Inflammatory macrophage (primary cell): Measurements from ENCODE around the gene CKMT2.

Source experiments
- DNase-seq, 2 donors: peaks; one replicate each; pipeline ENCODE4 v3.0.0-alpha.2; 2020 to 2022
- total RNA-seq, 18 experiments: gene quantifications; one replicate each; lab custom pipeline; 2026; ENCODE audit warnings: mixed read lengths in 6 of 18, inconsistent platforms in 2 of 18; lab: John Stamatoyannopoulos, UW

CKMT2 gene
- total RNA-seq, result 0 to 0.07 (median 0) reads per million in 18 experiments

DNA sequence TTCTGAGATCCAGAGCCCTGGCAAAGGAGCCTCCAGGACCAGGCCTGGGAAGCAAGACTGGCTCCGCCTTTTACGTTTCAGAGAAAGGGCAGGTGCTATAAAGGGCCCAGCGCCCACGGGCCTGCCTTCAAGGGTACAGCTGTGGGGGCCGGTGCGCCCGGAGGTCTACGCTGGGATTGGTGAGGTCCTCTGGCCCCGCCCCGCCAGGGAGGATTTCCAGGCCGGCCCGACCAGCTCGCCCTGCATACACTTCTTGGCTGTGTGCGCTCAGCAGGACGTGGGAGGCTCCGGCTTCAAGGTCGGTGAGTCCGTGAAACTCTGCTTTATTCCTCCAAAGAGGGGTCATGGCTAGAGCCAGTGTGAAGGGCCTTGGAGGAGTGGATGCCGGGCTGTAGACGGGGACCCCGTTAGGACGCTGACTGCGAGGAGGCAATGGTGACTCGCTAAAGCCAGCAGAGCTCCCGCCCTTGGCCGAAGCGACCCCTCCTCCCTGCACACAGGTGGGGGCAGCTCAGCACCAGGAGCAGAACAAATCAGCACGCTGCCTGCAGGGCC, at the start of gene CKMT2:
CKMT2 (plus strand) TSS at position 243 of the 555 bp plus-strand sequence. CDS start 17,811 bp downstream, outside the sequence.
- no peak for DNase-seq

DNA sequence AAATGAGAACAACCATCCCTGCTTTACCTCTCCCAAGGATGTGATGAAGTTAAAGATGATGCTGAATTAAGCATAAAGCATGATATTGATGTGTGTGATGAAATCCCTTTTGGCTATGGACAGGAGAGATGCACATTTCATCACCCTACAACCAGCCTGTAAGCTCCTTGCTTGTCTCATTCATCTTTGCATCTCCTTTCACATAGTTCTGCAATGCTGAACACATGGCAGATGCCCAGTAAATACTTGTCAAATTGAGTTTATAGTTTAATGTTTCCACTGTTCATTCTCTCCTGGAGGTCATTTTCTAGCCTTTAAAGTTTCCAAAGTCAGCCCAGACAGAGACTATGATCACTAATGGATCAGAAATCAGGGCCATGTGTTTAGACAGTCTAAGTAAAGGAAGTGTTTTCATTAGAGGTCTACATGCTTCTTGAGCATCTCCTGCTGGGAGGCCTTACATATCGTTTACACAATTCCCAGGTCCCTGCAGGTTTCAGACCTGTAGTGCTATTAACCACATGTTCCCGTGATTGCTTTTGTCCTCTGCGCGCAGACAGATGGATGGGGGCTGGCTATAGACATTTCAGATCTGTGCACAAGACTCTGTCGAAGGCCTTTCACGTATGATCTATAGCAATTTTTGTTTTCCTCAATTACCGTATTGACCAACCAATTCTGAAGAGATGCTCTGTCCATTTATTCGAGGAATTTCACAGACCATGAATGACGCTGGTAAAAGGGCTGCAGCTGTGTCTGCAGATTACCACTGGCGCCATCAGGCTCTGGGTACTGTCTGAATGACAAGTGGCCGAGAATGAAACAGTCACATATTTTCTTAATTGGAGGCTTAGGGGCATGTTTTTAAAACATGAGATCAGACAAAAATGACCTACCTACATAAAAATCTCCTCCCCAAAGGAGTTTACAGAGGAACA, 49.0 kb upstream of the CKMT2 start:
- no peak for DNase-seq

DNA sequence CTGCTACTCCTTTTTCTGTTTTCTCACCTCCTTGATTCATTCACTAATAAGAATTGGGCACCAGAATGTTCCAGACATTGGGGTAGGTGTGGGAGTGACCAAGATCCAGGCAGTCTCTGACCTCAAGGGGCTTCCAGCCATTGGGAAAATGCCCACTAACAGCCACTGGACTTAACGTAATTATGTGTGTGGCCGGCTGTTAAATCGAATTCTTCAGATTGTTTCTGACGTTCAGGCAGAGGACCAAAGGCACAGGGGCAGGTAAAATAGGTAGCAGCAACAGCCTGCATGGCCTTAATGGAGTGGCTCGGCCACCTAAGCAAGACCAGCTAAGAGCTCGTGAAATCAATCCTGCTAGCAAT, 48.4 kb upstream of the CKMT2 start:
- no peak for DNase-seq

DNA sequence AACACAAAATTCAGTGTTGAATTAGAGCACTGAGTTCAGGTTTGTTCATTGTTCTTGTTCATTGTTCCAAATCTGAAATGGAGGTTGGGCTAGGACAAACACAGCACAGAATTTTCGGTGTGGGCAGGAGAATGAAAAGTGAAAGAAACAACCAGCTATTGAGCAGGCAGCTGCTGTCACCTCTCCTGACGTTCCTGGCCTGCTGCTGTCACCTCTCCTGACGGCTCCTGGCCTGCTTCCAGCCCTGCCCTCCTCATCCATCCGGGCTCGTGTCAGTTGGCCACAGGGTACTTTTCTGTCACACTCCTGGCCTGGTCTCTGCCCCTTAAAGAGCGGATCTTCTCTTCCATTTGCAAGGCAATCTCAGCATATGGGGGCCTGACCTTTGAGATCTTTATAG, 45.2 kb upstream of the CKMT2 start:
- DNase-seq, result no peak

DNA sequence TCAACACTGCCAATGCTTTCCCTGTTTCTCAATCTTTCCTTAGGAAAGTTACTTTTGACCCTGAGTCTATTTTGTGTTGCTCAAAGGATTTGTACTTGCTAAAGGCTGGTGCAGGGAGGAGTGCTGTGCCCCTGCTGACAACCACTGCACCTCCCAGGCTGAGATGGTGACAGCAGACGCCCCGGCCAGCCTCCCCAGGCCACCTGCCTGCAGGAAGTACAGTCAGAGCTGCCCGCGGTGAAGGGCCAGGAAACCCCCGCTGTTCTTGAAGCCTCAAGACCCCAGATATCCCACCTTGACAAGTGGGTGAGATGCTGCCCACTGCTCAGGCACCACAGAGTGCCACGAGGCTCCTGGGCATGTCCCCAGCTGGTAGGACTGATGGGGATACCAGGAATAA, 44.2 kb upstream of the CKMT2 start:
- DNase-seq, result no peak

DNA sequence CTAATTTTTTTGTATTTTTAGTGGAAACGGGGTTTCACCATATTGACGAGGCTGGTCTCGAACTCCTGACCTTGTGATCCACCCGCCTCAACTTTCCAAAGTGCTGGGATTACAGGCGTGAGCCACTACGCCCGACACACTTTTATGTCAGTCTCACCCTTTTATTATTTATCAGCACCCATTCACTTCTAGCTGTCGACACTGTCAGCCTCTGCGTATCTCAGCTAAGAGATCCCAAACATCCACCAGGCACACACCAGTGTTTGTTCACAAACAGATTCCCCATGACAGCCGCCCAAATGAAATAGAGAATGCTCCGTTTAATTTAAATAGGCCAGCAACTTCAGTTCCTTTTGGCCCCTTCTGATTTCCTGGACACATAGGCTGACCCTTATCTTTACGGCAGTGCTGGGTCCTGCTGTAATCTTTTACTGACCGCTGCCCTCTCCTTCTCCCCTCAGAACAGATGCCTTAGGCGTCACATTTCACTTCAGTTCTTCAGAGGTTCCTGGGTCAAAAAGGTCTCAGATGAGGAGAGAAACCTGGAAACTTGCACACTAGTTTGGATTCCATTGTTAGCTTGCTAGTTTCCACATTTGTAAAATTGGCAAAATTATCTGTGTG, 43.1 kb upstream of the CKMT2 start:
- DNase-seq, result no peak

DNA sequence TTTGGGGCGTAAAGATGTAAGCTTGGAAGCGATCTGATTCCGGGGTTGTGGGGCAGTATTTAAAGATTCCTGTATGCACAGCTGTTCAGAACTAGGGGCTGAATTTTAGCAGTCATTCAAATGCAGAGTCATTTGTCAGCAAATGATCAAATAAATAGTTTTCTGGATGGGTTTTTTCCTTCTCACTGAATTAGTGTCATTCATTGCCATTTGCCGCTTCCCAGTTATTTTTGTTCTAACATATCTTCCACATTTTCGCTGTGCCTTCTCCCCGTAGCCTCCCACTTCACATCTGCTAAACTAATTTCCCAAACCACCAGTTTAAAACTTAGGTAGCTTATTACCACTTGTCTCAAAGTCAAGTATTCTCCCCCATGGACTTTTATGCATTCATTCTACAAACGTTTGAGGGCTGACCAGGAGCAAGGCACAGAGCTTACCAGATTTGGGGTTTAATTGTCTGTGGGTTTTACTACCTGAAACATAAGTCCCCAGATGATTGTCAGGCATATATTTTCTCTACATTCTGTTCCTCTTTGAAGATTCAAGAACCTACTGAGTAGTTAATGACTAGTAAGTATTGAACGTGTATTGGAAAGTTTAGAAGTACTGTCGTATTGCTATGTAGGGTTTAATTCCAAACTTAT, 41.3 kb upstream of the CKMT2 start:
- no peak for DNase-seq

DNA sequence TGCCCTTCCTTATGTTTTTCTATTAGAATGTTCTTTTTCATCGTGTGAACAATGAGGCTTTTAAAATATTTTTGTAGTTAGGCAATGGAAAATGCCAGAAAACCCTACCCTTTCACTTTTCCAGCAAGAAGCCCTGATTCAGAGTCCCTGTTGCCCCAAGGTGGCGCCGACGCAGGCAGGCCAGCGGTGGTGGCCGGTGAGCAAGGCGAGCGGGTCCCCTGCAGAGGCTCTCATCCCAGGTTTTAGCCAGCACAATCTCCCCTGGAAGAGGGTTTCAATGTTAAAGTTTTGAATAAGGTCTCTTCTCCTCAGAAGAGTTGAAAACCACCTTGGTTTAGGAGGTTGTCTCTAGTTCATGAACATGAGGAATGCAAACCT, 40.8 kb upstream of the CKMT2 start:
- no peak for DNase-seq

DNA sequence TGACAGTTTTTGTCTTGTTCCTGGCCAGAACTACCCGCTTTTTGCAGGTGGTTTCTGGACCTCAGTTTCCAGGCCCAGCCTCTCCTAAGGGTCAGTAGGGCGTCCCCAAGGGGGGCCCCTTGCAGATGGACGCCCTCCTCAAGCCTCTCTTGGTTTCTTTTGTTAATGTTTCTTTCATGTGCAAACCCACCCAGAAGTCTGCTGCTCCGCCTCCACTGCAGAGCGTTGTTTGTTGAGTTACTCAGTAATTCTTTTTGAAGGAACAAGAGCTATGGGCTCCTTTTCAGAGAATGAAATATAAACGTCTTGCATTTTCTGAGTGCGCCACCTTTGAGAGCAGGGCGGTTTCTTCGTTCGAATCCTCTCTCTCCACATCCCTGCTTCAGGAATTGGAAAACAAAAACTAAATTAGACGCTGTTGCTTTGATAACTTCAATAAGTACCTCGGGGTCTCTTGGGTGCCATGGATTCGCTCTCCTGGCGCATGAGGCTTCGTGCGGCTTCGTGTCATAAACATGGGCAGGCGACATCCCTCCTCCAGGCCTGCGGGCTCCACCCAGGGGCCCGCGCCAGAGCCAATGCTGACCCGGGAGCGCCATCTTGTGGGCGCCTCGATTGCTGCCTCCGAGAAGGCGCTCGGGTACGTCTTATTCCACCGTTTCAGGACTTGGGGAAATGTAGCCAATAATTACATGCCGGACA, 38.3 kb upstream of the CKMT2 start:
- peak; percentile 80 to 81 for DNase-seq

DNA sequence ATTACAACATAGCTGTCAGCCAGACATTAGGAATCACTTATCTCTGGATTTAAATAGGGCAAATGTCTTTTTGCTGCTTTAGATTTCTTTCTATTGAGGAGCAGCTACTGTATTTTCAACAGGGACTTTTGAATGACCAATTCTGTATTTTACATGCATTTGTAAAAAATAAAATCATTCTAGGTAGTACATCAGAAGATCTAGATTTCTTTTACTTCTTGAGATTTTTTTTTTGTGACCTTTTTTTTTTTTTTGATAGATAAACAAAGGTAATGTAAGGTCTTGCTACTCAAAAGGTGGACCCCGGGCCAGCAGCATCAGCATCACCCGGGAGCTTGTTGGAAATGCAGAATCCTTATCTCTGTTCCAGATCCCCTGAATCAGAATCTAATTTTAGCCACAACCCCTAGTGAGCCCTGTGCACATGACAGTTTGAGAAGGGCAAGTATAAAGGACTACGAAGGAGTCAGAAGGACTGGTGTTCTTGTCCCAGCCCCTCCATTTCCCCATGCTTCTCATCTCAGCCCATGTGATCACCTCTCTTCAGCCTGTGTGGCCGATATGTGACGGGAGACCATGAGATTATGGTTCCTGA, 37.7 kb upstream of the CKMT2 start:
- no peak for DNase-seq

DNA sequence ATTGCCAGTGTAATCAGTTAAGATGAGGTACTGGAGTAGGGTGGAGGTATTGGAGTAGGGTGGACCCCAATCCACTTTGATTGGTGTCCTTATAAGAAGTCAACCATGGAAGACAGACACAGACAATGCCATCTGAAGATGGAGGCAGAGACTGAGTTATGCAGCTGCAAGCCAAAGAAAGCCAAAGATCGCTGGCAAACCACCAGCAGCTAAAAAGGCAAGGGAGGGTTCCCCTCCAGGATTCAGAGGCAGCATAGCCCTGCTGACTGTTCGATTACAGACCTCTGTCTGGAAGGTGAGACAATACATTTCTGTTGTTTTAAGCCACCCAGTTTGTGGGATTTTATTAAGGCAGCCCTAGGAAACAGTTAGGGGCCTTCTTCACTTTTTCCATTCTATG, 30.5 kb upstream of the CKMT2 start:
- DNase-seq, result no peak

DNA sequence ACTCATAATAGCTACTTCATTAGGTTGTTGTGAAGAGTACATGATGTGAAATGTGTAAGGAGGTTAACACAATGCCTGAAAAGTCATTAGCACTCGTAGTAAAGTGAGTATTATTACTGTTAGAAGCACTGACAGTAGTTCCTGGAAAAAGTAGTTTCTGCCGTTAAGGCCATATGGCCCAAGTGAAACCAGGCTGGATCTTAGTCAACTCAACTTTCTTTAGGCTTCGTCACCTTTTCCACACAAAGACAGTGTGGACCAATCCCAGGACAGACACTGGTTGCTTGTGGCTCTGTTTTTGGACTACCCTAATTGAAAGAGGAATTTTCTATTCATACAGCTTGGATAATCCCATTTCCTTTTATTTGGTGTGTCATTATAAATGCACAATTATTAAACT, 29.4 kb upstream of the CKMT2 start:
- DNase-seq, result no peak

DNA sequence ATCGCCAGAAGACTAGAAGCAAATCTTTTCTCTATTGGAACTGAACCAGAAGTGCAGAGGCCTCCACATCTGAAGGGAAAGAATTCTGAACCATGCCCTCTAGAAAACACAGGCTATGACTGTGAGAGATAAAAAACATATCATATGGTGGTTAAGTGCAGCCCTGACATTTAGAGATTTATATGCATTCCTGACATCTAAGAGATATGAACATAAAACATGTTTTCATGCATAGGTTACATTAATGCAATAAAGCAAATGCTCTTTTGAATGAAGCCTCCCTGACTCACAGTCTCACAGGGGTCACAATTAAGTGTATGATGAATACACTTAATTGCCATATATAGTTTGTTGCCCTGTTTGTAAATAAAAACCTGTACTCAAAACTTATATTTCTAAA, 28.9 kb upstream of the CKMT2 start:
- no peak for DNase-seq

DNA sequence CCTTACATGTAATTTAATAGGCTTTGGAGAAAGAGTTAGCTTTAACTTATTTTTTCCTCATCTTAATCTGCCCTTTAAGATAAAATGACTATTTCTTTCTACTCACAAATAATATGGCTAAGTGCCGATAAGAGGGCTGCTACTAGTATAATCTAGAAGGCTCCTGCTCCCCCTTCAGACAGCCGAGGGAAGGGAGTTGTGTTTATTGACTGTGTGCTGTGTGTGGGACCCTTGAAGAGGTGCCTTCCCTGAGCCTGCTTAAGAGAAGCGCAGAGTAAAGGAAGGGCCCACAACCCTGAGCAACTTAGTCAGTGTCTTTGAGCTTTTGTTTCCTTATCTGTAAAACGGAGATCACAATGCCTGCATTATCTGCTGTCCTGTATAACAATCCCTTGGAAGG, 28.1 kb upstream of the CKMT2 start:
- no peak for DNase-seq

DNA sequence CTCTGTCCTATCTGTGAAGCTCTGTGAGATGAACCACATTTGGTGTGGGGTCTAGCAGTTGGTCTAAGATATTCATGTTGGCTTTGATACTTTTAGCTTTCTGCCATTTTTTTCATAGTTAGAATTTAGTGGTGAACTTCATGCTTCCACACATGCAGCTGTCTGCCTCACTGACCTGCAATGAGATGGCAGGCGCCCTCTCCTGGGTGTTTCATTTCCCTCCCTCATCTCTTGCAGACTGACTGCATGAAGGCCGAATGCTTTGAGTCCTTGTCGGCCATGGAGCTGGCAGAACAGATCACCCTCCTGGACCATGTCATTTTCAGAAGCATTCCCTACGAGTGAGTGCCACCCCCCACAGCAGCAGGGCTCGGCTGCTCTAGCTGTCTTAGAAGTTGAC, 26.1 kb upstream of the CKMT2 start:
- DNase-seq, result no peak

DNA sequence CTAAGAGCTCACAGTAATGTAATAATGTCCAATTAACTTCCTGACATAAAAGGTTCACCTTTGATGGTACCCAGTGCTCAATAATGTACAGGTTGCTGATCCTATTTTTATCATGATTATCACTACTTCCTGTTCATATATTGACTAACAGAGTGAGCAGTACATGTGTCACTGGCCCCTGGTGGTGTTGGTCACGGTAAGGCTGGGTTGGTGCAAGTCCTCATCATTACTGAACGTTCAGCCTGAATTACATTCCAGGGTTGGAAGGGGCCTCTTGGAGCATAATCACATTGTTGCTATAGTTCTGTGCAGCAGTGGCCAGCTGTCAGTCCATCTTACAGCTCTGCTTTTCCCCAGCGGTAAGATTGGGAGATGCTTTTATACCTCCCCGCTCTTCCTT, 24.2 kb upstream of the CKMT2 start:
- DNase-seq, result no peak

DNA sequence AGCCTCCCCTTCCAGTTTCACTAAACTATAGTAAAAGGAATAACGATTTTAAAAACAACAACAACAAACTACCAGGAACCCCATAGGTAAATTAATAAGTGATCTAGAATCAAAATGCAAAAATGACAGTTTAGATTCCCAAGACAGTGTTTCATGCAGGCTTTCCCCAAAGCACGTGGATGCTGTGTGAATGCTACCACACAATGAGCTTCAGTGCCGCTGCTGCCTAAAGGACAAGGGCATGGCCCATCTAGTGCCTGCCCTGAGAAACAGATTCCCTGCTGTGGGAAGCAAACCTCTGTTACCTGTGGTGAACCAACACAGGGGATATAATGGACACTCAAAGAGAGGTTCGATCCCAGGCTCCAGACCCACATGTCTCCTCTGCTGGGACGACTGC, 23.7 kb upstream of the CKMT2 start:
- no peak for DNase-seq

DNA sequence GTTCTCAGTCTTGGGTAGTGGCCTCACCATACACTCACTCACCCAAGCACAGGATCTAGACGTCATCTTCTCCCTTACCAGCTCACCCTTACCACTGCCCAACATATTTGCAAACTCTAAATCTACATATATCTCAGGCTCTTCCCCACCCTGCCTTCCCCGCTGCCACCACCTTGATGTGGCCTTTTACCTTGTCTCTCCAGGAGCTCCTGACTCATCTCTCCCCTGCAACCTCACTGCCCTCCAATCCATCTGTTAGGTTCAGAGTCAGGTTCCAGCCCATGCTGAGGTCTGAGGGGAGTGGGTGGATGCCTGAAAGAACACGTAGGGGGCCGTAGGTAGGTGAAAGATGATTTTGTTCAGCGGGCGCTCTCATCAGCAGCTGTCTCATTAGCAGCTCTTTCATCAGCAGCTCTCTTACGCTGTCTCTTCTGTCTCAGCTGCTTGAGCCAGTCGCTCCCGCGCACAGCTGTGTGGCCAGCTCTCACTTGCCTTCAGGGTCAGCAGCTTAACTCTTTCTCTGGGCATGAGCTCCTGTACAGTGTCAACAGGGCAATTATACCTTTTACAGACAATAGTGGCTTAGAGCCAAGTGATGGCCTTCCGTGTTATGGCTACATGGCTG, 23.1 kb upstream of the CKMT2 start:
- DNase-seq, result no peak

DNA sequence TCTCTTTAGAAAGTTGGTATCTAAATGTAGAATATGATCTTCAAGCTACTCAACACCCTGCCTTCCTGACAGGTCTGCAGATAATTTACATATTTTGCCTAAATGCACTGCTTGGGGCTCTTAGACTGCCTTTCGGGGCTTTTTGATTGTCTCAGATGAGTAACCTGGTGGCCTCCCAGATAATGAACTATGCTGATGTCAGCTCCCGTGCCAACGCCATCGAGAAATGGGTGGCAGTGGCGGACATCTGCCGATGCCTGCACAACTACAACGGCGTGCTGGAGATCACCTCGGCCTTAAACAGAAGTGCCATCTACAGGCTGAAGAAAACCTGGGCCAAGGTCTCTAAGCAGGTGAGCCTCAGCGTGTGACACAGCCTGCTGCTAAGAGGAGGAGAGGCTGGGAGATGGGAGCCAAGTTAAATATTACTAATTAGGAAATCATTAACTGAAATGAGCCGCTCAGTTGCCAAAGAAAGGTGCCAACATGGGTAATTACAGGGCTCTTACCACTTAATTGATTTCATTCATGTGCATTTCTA, 20.8 kb upstream of the CKMT2 start:
- no peak for DNase-seq

DNA sequence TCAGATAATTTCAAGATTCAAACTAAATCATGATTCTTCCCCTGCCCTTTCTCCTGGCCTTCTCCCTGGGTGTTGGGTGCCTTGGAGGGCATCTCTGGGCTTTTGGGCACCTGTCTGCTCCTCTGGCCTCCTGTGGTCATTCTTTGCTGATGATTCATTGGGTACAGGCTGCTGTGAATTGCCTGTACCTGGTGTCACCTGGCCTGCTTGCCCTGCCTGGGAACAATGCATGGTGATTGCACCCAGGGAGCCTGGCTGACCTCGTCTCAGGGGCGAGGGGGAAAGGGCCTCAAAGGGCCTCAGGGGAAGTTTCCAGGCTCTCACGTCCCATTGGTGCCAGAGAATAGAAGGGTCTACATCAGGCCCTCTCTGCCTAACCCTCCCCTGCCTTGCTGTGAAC, 20.1 kb upstream of the CKMT2 start:
- no peak for DNase-seq

DNA sequence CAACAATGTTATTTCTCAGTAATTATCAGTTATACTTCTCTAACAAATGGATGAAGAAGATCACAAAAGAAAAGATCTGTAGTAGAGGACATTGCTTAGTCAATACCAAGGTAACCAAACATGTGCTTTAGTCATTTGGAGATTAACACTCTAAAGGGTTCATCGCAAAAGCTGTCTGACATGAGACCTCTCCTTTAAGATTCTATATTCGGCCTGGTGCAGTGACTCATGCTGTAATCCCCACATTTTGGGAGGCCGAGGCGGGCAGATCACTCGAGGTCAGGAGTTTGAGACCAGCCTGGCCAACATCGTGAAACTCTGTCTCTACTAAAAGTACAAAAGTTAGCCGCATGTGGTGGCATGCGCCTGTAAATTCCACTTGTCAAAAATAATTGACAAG, 18.3 kb upstream of the CKMT2 start:
- DNase-seq, result no peak

DNA sequence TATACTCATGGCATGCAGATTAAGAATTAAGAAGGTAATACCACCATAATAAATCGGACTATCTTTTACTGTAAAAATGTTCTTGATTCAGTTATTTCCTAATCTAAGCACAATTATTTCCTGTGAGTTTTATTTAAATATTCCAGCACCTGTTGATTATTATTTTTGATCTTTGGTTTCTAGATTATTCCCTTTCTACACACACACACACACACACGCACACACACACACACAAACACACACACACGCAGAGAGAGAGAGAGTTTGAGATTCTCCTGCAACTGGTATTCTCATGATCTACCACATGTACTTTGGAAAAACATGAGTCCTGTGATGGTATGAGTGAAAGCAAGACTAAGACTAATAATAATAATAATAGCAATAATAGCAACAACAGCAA, 17.0 kb upstream of the CKMT2 start:
- no peak for DNase-seq
